ENCODE data around the gene SCAI.
A peak's percentile ranks its signal among the peaks of the same experiment; 100 is the strongest.
"Not testable (repeated sequence)": the region's sequence is repeated elsewhere in the genome, so short reads cannot be mapped to it uniquely, and the experiment has no call there.

SCAI gene

GRCh38 chr9:125147401-125147951 lies 4.1 kb upstream of the SCAI start:
- FAIRE-seq = no peak

GRCh38 chr9:125146247-125146646 lies 2.9 kb upstream of the SCAI start:
- FAIRE-seq = no peak

GRCh38 chr9:125145425-125145824 lies 2.1 kb upstream of the SCAI start:
- no peak for FAIRE-seq

- FAIRE-seq = no peak
Measured at GRCh38 chr9:125142560-125143376, 560 bp downstream of the SCAI start.

DNA sequence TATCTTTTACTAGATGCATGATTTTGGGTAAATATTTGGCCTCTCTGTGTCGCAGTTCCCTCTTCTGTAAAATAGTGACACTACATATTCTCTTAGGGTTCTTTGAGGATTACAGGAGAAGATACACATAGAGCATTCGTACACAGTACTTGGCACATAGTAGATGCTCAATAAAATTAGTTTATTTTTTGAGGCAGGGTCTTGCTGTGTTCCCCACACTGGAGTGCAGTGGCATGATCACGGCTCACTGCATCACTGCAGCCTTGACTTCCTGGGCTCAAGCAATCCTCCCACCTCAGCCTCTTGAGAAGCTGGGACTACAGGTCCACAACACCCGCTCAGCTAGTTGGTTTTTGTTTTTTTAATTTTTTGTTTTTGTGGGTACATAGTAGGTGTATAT lies 1.6 kb downstream of the SCAI start:
- no peak for FAIRE-seq

GRCh38 chr9:125141251-125141650 lies 2.1 kb downstream of the SCAI start:
- no peak for FAIRE-seq

DNA sequence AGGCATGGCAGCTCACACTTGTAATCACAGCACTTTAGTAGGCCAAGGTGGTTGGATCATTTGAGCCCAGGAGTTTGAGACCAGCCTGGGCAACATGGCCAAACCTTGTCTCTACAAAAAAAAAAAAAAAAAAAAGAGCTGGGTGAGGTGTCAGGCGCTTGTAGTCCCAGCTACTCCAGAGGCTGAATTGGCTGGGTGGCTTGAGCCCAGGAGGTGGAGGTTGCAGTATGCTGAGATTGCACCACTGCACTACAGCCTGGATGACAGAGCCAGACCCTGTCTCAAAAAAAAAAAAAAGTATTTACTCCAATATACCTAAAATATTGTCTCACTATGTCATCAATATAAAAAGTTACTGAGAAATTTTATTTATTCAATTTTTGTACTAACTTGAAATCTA lies 2.8 kb downstream of the SCAI start:
- FAIRE-seq = no peak

DNA sequence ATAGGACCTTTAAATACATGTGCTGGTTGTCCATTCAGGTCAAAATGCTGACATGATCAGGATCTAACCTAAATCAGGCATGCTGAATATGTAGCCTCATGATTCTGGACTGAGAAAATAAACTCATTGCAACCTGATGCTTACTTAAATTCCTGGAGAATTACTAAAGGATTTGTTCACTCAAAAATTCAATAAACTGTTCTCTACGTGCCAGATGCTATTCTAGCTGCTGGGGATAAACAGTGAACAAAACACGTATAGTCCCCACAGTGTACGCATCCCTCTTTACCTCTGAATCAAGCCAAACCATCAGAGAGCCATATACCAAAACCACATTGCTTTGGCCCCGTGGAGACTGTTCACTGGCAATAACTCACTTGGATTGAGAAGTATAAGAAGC lies 6.1 kb downstream of the SCAI start:
- FAIRE-seq = no peak

DNA sequence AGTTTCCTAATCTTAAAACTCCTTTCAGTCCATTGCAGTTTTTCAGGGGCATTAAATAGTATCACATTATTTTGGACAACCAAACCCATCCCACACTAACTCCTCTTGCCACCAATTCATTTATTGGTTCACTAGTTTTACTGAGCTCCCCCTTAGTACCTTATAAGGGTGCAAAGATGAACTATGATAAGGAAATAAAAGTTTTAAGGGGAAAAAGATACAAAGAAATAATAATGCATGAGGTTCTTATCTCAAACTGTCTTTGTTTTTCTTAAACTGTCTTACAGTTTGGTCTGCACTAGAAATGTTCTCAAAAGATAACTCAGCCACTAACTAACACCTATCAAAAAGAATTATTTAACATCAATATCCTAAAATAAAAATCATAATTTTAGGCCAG lies 8.4 kb downstream of the SCAI start:
- FAIRE-seq = no peak

DNA sequence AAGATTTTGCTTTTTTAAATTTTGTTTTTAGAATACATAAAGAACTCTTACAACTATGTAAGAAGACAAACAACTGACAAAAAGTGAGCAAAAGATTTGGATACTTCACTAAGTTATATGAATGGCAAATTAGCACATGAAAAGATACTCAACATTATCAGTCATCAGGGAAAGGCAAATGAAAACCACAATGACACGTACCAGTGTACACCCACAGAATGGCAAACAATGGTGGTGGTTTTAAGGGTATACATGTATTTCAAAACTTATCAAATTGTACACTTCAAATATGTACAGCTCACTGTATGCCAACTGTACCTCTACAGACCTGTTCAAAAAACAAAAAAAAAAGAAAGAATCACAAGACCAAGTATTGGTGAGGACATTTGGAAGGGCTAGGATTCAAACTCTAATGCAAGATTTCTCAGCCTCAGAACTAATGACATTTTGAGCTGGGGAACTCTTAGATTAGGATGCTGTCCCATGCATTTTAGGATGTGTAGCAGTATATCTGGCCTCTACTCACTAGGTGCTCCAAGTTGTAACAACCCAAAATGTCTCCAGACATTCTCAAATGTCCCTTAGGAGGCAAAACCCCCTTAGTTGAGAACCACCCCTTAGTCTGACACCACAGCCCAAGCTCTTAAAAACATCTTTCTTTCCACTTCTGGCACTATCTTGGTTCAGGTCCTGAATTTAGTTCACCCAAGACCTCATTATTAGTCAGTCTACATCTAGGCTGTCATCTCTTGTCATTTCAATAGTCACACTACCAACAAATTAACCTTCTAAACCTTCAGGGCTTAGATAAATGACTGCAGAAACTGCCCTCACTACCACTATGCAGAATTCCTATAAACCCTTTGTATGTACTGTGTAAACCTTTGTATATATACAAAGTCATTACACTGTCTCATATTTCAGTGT lies 9.7 kb downstream of the SCAI start:
- FAIRE-seq = no peak

DNA sequence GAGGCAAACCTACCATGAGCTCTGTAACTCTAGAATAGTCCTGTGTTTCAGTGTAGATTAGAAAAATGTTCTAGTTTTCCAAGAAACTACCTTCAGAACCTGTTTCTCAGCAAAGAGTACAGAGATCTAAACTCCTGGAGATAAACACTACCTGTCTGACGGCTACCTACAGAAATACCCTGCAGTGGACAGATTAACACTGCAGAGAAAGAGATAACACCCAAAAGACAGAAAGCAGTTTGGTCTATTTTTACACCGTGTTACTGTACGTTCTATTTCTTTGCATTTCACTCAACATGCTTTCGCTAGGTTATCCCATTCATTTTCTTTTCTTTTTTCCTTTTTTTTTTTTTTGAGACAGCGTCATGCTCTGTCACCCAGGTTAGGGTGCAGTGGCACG lies 11.6 kb downstream of the SCAI start:
- no peak for FAIRE-seq

DNA sequence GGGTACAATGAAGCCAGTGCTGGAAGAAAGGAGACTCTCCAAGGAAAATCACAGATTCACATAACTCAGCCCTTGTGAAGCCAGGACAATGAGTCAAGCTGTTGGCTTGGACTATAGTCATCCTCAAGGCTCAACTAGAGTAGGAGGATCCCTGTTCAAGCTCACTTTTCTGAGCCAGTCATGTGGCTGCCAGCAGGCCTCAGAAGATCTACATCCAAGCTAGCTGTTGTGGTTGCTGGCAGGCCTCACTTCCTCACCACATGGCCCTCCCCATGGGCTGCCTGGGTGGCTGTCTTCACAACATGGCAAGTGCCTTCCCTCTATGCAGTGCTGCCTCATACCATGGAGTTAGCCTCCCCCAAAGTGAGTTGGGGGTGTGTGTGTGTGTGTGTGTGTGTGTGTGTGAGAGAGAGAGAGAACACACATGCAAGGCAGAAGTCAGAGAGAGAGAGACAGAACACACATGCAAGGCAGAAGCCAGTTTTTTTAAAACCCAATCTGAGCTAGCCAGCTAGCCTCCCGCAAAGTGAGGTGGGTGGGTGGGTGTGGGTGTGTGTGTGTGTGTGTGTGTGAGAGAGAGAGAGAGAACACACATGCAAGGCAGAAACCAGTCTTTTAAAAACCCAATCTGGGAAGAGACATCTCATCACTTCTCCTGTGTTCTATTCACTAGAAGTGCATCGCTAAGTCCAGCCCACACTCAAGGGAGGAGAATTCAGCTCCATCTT lies 17.1 kb downstream of the SCAI start:
- no peak for FAIRE-seq

DNA sequence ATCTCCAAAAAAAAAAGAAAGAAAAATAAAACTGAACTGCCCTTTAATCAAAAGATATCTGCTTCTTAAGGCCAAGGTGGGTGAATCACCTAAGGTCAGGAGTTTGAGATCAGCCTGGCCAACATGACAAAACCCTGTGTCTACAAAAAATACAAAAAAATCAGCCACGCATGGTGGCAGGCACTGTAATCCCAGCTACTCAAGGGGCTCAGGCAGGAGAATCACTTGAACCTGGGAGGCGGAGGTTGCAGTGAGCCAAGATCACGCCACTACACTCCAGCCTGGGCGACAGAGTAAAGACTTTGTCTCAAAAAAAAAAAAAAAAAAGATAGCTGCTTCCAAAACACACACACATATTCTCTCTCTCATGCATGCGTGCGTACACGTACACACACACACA lies 17.8 kb downstream of the SCAI start:
- FAIRE-seq = no peak

DNA sequence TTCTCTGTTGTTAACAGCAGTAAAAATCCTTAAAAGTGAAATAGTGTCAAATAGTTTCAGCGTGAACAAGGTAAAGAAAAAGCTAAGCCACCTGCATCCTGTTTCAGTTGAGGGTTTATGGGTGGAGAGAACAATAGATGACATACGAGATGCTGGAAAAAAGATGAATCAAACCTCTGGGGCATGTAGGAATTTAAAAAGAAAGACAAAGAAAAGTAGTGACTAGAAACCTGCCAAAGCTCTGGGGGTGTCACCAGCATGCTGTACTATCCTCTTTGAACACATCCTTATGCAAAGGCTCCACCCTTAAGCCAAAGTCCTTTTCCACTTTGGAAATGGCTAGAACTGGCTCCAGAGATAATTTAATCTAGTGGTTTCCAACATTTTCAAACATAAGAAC lies 22.2 kb downstream of the SCAI start:
- FAIRE-seq = no peak

DNA sequence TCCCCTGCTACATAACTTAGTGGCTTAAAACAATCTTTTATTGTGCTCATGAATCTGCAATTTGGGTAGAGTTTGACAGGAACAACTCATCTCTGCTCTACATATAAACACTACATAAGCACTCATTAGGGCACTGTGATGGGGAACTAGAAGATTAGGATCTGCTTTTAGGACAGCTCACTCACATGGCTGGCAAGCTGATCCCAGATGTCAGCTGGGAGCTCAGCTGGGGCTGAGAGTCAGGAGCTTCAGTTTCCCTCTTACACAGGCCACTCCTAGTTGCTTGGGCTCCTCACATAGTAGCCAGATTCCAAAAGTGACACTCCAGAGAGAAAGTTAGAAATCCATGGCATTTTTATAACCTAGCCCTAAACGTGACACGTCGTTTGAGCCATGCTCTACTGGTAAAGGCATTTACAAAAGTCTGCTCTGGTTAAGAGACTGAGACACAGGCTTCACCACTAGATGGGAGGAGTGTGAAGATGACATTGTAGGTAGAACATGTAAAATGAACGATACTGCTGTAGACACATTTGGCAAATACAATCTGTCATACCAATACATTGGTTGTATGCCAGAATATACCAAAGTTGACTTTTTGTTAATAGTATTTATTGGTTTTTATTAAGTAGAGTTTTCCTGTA lies 23.6 kb downstream of the SCAI start:
- FAIRE-seq = peak; percentile 3

GRCh38 chr9:125118696-125119095 lies 24.6 kb downstream of the SCAI start:
- not testable (repeated sequence) for FAIRE-seq

DNA sequence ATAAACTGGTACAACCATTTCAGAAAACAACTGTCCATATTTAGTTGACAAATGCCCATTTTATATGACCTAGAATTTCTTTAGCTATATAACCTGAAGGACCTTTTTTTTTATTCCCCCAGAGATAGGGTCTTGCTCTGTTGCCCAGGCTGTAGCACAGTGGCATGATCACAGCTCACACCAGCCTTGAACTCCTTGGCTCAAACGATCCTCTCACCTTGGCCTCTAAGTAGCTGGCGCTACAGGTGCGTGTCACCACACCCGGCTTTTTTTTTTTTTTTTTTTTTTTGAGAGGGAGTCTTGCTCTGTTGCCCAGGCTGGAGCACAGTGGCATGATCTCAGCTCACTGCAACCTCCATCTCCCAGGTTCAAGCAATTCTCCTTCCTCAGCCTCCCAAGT lies 28.8 kb downstream of the SCAI start:
- not testable (repeated sequence) for FAIRE-seq

- FAIRE-seq = no peak
Measured at GRCh38 chr9:125110464-125110863, 32.9 kb downstream of the SCAI start.

DNA sequence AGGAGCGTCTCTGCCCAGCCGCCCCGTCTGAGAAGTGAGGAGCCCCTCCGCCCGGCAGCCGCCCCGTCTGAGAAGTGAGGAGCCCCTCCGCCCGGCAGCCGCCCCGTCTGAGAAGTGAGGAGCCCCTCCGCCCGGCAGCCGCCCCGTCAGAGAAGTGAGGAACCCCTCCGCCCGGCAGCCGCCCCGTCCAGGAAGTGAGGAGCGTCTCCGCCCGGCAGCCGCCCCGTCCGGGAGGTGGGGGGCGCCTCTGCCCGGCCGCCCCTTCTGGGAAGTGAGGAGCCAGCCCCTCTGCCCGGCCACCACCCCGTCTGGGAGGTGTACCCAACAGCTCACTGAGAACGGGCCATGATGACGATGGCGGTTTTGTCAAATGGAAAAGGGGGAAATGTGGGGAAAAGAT lies 34.8 kb downstream of the SCAI start:
- not testable (repeated sequence) for FAIRE-seq

- no peak for FAIRE-seq
Measured at GRCh38 chr9:125106285-125106893, 36.9 kb downstream of the SCAI start.

GRCh38 chr9:125103770-125104460 lies 39.4 kb downstream of the SCAI start:
- FAIRE-seq = no peak

All from G401.6 (cell line).